Liver (tissue), 3 donors: ENCODE results near the gene PAH.

ENCODE experiments used
- ATF3 ChIP-seq: IDR thresholded peaks from 2 replicates; pipeline ENCODE4 v1.6.1; 2016; ENCODE audit warnings: antibody characterized with exemption
- CTCF ChIP-seq: fragments of 150-350 bp; IDR thresholded peaks from 2 replicates; pipeline ENCODE4 v1.5.1; 2017; ENCODE audit warnings: improper control_type of control experiment, low read depth, low read length; ENCODE audit not compliant: missing input control
- EGR1 ChIP-seq, 2 donors: IDR thresholded peaks; 2 replicates each; pipeline ENCODE4 v1.6.1; 2016 to 2018; ENCODE audit warnings: antibody characterized with exemption in 2 of 2, low read depth in 2 of 2
- FOXA1 ChIP-seq: IDR thresholded peaks from 2 replicates; pipeline ENCODE4 v1.6.1; 2016; ENCODE audit warnings: antibody characterized with exemption
- JUND ChIP-seq, 2 donors: IDR thresholded peaks; 2 replicates each; pipeline ENCODE4 v1.6.1; 2016; ENCODE audit warnings: antibody characterized with exemption in 2 of 2
- MAX ChIP-seq: IDR thresholded peaks from 2 replicates; pipeline ENCODE4 v1.6.1; 2016; ENCODE audit warnings: antibody characterized with exemption
- RAD21 ChIP-seq, 2 donors: IDR thresholded peaks; 2 replicates each; pipeline ENCODE4 v1.6.1; 2016; ENCODE audit warnings: antibody characterized with exemption in 2 of 2, mild to moderate bottlenecking in 2 of 2
- RXRA ChIP-seq, 2 donors: IDR thresholded peaks; 2 replicates each; pipeline ENCODE4 v1.6.1; 2017 to 2018; ENCODE audit warnings: antibody characterized with exemption in 2 of 2, mild to moderate bottlenecking in 1 of 2
- TAF1 ChIP-seq: conservative IDR thresholded peaks from 2 replicates; pipeline ENCODE4 v1.6.1; 2016; ENCODE audit warnings: antibody characterized with exemption, mild to moderate bottlenecking
- YY1 ChIP-seq: IDR thresholded peaks from 2 replicates; pipeline ENCODE4 v1.6.1; 2016; ENCODE audit warnings: antibody characterized with exemption, mild to moderate bottlenecking
- donor health status: healthy.
- donor health status: healthy.

- no peak for TF ChIP-seq TAF1
- TF ChIP-seq CTCF: no peak
- TF ChIP-seq EGR1 (IDR thresholded peaks at IDR 0.05; ENCODE audit: low read depth in 2 of 2): no peak
- TF ChIP-seq RAD21 (IDR thresholded peaks at IDR 0.05): no peak
- peak in 1 of 2 donors; percentile 25 for TF ChIP-seq JUND (IDR thresholded peaks at IDR 0.05)
- no peak for TF ChIP-seq MAX
- no peak for TF ChIP-seq YY1
- no peak for TF ChIP-seq ATF3
- TF ChIP-seq FOXA1: no peak
- no peak for TF ChIP-seq RXRA (IDR thresholded peaks at IDR 0.05)
These were observed 108.6 kb downstream of the PAH start for GRCh38 chr12:102808412-102808811.
